HG02973 (cell line): Measurements from ENCODE around the gene FAT1.

Source experiments
- ATAC-seq: cut with Tn5 transposase; IDR thresholded peaks from one replicate; pipeline ENCODE4 v1.9.1; 2021; ENCODE audit warnings: moderate library complexity; ENCODE audit not compliant: unreplicated experiment

FAT1 gene

GRCh38 chr4:186622788-186623464 lies 100.7 kb downstream of the FAT1 start:
- no peak for ATAC-seq

GRCh38 chr4:186621959-186622553 lies 101.6 kb downstream of the FAT1 start:
- no peak for ATAC-seq

DNA sequence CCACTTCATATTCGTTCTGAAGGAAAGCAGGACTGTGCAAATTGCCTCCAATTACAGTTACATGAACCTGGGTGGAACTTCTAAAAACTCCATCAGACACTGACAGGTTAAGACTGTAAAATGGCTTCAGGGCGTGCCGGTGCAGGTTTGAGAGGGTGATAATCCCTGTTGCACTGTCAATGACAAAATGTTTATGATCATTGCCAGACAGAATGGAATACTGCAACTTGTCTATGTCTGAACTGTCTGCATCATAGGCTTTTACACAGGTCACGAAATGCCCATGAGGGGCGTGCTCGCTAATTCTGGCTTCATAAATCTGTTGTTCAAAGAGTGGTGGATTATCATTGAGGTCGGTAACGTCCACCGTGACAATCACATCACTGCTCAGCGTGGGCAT lies 104.6 kb downstream of the FAT1 start:
- ATAC-seq: no peak

GRCh38 chr4:186617921-186618320 lies 105.7 kb downstream of the FAT1 start:
- ATAC-seq: no peak

GRCh38 chr4:186607490-186607889 lies 116.2 kb downstream of the FAT1 start:
- ATAC-seq: no peak

DNA sequence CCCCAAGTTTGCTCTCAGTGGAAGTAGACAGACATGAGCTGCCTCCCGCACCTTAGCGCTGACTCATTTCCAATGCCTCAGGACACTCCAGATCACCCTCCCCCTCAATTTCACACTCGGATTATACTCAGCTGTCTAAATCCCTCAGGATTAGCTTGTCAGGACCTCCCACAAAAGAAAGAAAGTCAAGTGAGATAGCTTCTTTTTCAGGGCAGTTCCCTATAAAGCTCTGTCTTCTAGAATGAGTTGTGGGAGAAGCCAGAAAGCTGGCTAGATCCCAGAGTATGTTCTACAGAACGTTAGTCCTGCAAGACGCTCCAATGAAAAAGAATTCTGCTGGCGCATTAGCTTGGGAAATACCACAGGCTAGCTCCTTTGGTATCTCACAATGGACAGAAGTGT lies 117.1 kb downstream of the FAT1 start:
- no peak for ATAC-seq

DNA sequence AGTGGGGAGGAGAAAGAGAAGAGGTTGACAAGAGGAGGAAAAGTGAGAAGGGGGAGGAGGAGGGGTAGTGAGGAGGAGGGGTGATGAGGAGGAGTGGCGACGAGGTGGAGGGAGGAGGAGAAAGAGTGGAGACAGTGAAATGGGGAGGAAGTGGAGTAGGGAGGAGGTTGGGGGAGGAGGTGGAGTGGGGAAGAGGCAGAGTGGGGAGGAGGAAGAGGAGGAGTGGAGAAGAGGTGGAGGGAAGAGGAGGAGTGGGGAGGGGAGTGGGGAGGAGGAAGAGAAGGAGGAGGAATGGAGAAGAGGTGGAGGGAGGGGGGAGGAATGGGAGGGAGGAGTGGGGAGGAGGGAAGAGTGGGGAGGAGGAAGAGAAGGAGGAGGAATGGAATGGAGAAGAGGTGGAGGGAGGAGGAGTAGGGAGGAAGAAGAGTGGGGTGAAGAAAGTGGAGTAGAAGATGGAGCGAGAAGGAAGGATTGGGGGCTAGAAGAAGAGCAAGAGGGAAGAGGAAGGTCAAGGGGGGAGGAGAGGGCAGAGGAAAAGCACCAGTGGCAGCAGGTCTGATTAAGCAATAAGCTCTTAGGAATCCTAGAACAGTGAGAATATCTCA lies 118.3 kb downstream of the FAT1 start:
- ATAC-seq: no peak

- no peak for ATAC-seq
These were observed 119.4 kb downstream of the FAT1 start for GRCh38 chr4:186604124-186604807.

DNA sequence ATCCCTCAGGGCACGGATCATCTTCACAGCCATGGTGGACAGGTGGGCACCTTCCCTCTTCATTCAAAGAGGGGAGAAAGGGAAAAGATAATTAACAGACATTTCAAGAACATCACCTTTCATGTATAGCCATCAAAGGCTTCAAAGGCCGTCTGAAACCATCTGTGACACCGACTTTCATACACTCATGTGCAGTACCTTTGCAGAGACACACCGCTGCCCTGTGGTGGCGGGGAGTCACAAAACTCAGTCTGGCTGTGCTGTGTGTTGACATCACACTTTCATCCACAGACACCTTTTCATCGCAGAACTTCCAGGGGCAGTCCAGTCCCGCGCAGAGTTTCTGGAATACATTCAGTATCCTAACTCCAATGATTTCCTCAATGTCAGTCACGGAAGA lies 120.7 kb downstream of the FAT1 start:
- ATAC-seq: no peak

DNA sequence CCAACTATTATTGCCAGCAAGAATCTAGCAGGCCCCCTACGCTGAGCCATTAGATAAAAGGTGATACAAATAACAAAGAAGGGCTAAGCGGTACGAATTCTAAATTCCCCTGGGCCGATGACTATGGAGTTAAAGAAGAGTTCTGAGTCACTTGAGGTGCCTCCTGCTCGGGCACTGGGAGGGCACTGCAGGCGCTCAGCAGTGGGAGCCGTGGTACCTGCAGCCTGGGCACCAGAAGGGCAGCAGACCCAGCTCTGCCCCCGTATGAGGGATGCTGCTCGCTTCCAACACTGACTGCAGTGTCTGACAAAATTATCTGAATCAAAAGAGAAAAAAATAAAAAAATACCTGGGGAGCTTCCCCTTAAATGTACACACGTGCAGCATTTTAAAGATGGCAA lies 124.2 kb downstream of the FAT1 start:
- ATAC-seq: no peak

- no peak for ATAC-seq
These were observed 125.0 kb downstream of the FAT1 start for GRCh38 chr4:186598686-186599085.

- ATAC-seq: no peak
These were observed 126.7 kb downstream of the FAT1 start for GRCh38 chr4:186596850-186597390.

DNA sequence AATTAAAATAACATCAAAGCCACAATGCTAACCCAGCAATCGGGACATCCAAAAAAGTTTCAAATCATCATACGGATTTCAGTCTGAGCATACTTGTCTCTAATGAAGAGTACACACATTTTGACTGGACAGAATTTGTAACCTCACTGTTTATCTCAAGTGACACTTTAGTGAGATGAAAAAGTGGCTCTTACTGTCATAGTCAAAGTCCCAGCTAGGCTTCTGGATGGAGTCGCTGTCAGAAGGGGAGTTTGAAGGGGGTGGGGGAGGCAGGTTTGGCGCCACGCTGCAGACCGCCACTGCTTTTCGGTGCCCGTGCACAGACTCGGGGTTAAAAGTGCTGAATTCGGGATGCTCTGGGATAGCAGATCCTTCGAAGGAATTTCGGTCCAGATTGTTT lies 127.3 kb downstream of the FAT1 start:
- ATAC-seq: no peak

- no peak for ATAC-seq
These were observed 130.1 kb downstream of the FAT1 start for GRCh38 chr4:186593587-186593973.

DNA sequence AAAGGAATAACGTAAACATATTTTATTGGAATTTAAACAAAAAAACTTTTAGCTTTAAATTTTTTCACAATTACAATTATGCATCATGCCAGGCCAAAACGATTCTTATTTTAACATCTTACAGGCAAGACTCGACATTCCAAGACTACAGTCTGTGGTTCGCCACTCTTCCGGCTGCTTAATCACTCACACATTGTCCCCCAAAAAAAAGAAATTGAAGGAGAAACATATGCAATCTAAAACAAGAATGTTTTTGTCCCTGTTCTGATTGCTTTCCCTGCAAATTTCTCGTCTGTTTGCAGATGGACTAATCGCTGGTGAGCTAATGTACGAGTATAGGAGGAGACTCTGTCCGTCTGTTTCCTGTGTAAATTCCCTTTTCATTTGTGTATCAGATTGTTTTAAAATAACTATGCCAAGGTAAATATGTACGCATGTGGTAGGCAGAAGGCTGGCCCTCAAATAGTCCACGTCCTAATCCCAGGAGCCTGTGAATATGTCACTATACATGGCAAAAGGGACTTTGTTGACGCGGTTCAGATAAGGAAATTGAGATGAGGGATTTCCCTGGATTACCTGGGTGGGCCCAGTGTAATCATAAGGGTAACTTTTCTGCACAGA lies 130.6 kb downstream of the FAT1 start:
- ATAC-seq: no peak

GRCh38 chr4:186592445-186592844 lies 131.2 kb downstream of the FAT1 start:
- no peak for ATAC-seq

DNA sequence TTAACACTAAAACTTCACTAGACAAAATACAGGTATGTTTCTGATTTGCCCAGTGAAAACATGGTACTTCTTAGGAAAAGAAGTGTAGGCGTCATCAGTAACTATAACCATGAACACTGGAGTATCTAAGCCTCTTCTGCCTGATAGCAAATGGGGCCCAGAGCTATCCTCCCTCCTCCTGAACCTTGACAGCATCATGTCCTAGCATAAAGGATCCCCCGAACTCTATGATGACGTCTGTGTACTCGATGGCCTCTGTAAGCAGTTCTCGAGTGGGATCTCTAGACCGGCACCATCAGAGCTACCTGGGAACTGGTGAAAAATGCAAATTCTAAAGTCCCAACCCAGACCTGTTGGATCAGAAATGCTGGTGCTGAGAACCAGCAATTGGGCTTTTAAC lies 132.0 kb downstream of the FAT1 start:
- no peak for ATAC-seq

- ATAC-seq: no peak
These were observed 135.2 kb downstream of the FAT1 start for GRCh38 chr4:186588503-186588902.

DNA sequence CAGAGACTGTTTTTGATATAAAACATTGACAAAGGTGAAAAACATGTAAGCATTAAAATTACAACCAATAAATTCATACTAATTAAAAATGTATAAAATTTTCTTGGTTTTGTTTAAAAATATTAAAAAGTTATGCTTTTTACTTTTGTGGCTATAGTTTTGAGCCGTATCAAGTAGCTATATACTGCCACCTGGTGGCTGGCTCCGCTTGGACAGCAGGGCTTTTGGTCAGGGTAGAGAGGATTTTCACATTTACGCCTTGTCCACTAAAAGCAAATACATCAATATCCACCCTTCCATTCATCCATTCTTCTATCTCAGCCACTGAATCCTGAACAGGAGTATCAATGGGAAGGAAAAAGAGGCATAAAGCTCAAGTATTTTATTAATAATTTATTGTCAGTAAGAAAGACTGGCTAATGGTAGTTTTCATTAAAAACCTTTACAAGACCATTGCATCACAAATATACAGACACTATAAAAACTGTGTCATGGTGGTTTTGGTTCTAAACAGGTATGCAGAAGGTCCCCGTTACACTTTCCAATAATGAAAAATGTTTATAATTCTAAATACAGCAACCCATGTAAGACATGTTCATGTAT lies 136.1 kb downstream of the FAT1 start:
- ATAC-seq: no peak

- no peak for ATAC-seq
These were observed 137.5 kb downstream of the FAT1 start for GRCh38 chr4:186586205-186586604.

- ATAC-seq: no peak
These were observed 138.7 kb downstream of the FAT1 start for GRCh38 chr4:186584912-186585311.
